SK-MEL-5 (cell line): ENCODE results near the gene ACACB. TPM values are rescaled to one million over a fixed set of nuclear protein-coding genes. Genes with fewer than 3 reads are reported as not detected.

ENCODE experiments used
- DNase-seq: peaks from one replicate; pipeline ENCODE4 v3.0.0-alpha.2; 2016; ENCODE audit warnings: low read depth, low spot score
- in situ Hi-C: cut with HindIII; loops from 2 replicates; pipeline ENCODE4 v1.10.0; 2016; ENCODE audit warnings: low sequenced_read_pairs, high pct_unique_total_duplicates, low pct_unique_long_range_greater_than_20kb
- polyA plus RNA-seq, 2 experiments: library from polyadenylated mRNA; depleted of rRNA; stranded (reverse); fragments of >200 nt; gene quantifications; 2 replicates each; pipeline ENCODE4 v1.2.3, GENCODE V29; 2015
- total RNA-seq: library from RNA; depleted of rRNA; stranded (reverse); fragments of >200 nt; shearing (Covaris generic); gene quantifications from 2 replicates; pipeline ENCODE4 v1.2.3, GENCODE V29; 2014; rRNA removed

Gene ACACB
- 5.9 and 6.9 TPM in 2 replicates for total RNA-seq
- polyA plus RNA-seq (2015; cell fraction: cytosol; rRNA removed), result 9.9 and 11.0 TPM in 2 replicates
- 21.8 and 26.6 TPM in 2 replicates for polyA plus RNA-seq (2015; cell fraction: nucleus; rRNA removed)

GRCh38 chr12:109115758-109116610 lies at the start of gene ACACB:
Gene ACACB (plus strand): TSS chr12:109116587. CDS start chr12:109139406, 22,819 bp downstream.
- in situ Hi-C loops, result no loop called here
- peak; percentile 79 for DNase-seq

- no peak for DNase-seq
- in situ Hi-C loops, result no loop called here
Measured at GRCh38 chr12:109069307-109070271, 46.8 kb upstream of the ACACB start.

GRCh38 chr12:109074866-109075265 lies 41.5 kb upstream of the ACACB start:
- in situ Hi-C loops, result no loop called here
- no peak for DNase-seq

- no peak for DNase-seq
- in situ Hi-C loops, result no loop called here
Measured at GRCh38 chr12:109082751-109083150, 33.6 kb upstream of the ACACB start.

GRCh38 chr12:109084425-109084824 lies 32.0 kb upstream of the ACACB start:
- no peak for DNase-seq
- in situ Hi-C loops, result no loop called here

- DNase-seq, result no peak
- in situ Hi-C loops, result no loop called here
Measured at GRCh38 chr12:109085590-109085989, 30.8 kb upstream of the ACACB start.

- DNase-seq, result no peak
- in situ Hi-C loops, result no loop called here
Measured at GRCh38 chr12:109087250-109087649, 29.1 kb upstream of the ACACB start.

- in situ Hi-C loops, result no loop called here
- no peak for DNase-seq
Measured at GRCh38 chr12:109088818-109089217, 27.6 kb upstream of the ACACB start.

- no peak for DNase-seq
- in situ Hi-C loops, result no loop called here
Measured at GRCh38 chr12:109089683-109090082, 26.7 kb upstream of the ACACB start.

GRCh38 chr12:109092497-109093021 lies 23.8 kb upstream of the ACACB start:
- no peak for DNase-seq
- in situ Hi-C loops, result no loop called here

GRCh38 chr12:109093022-109093918 lies 23.1 kb upstream of the ACACB start, which contains the start of gene ALKBH2:
Gene ALKBH2 (minus strand): TSS chr12:109093472. CDS start chr12:109092786, 686 bp downstream.
- DNase-seq, result peak; percentile 93
- in situ Hi-C loops, result no loop called here

- in situ Hi-C loops, result no loop called here
- no peak for DNase-seq
Measured at GRCh38 chr12:109097140-109097434, 19.3 kb upstream of the ACACB start.

- in situ Hi-C loops, result no loop called here
- peak; percentile 96 for DNase-seq
Measured at GRCh38 chr12:109097435-109098182, 18.8 kb upstream of the ACACB start, which contains the start of gene UNG. Gene UNG (plus strand): TSS chr12:109097597. CDS start chr12:109097680, 83 bp downstream.

- in situ Hi-C loops, result no loop called here
Measured at GRCh38 chr12:109098183-109098604, 18.2 kb upstream of the ACACB start.

GRCh38 chr12:109098651-109099050 lies 17.7 kb upstream of the ACACB start:
- no peak for DNase-seq
- in situ Hi-C loops, result no loop called here

More at GRCh38 chr12:109098183-109098604, 18.2 kb upstream of the ACACB start:
- DNase-seq, result no peak

GRCh38 chr12:109099431-109100020 lies 16.9 kb upstream of the ACACB start:
- DNase-seq, result no peak
- in situ Hi-C loops, result no loop called here
